Gastroesophageal sphincter (tissue), 3 donors: ENCODE measurements around the gene TRIM2.

Experiments
- CTCF ChIP-seq, 4 experiments: fragments of 200-600 bp in 2 of 4; fragments of 450-650 bp in 2 of 4; sonication (generic) in 1 of 4; IDR thresholded peaks; one replicate each; pipeline ENCODE4 v1.5.1; 2017 to 2019; ENCODE audit warnings: antibody characterized with exemption in 4 of 4, mild to moderate bottlenecking in 2 of 4, moderate library complexity in 2 of 4
- EP300 ChIP-seq: sonication (generic); formaldehyde crosslinking; IDR thresholded peaks from one replicate; pipeline ENCODE4 v1.6.1; 2017; ENCODE audit warnings: antibody characterized with exemption, mild to moderate bottlenecking
- POLR2A ChIP-seq, 2 donors: fragments of 450-650 bp; IDR thresholded peaks; one replicate each; pipeline ENCODE4 v1.6.1; 2017; ENCODE audit warnings: antibody characterized with exemption in 2 of 2, mild to moderate bottlenecking in 2 of 2, moderate library complexity in 1 of 2
- POLR2AphosphoS5 ChIP-seq: sonication (generic); formaldehyde crosslinking; IDR thresholded peaks from one replicate; pipeline ENCODE4 v1.6.1; 2017; ENCODE audit warnings: antibody characterized with exemption

- no peak for TF ChIP-seq CTCF (IDR thresholded peaks at IDR 0.05)
- no peak for TF ChIP-seq POLR2A (IDR thresholded peaks at IDR 0.05)
- no peak for TF ChIP-seq POLR2AphosphoS5
- no peak for TF ChIP-seq EP300
Observed at GRCh38 chr4:153335665-153336064, 131.4 kb downstream of the TRIM2 start.
